GM19463 (cell line): Measurements from ENCODE around the gene GATAD2B.
A peak's percentile ranks its signal among the peaks of the same experiment; 100 is the strongest.
"Not testable (repeated sequence)": the region's sequence is repeated elsewhere in the genome, so short reads cannot be mapped to it uniquely, and the experiment has no call there.

ENCODE experiments used
- ATAC-seq: cut with Tn5 transposase; IDR thresholded peaks from one replicate; pipeline ENCODE4 v1.9.1; 2021; ENCODE audit warnings: mild to moderate bottlenecking, moderate library complexity; ENCODE audit not compliant: unreplicated experiment

The GATAD2B gene

DNA sequence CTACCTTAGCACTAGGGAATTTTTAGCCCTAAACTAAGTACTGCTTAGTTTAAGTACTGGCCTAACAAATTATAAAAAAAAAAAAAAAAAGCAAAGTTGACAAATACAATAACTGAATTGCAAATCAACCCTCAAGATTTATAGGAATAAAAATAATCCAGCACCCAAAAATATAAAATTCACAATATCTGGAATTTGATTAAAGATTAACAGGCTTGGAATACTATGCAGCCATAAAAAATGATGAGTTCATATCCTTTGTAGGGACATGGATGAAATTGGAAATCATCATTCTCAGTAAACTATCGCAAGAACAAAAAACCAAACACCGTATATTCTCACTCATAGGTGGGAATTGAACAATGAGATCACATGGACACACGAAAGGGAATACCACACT lies 78.4 kb downstream of the GATAD2B start:
- not testable (repeated sequence) for ATAC-seq

DNA sequence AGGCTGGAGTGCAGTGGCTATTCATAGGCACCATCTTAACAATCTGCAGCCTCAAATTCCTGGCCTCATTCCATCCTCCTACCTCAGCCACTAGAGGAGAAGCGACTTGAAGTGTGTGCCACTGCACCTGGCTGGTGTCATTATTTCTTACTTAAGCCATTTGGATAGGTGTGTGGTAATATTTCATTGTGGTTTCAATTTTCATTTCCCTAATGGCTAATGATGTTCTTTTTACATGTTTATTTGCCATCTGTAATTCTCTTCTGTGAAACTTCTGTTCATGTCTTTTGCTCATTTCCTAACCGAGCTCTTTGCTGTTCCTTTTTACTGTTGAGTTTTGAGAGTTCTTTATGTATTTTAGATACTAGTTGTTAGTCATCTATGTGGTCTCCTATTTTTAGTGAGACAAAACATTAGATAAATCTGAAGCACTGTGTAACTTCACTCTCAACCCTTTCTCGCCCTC lies 80.7 kb downstream of the GATAD2B start:
- peak; percentile 67 for ATAC-seq

DNA sequence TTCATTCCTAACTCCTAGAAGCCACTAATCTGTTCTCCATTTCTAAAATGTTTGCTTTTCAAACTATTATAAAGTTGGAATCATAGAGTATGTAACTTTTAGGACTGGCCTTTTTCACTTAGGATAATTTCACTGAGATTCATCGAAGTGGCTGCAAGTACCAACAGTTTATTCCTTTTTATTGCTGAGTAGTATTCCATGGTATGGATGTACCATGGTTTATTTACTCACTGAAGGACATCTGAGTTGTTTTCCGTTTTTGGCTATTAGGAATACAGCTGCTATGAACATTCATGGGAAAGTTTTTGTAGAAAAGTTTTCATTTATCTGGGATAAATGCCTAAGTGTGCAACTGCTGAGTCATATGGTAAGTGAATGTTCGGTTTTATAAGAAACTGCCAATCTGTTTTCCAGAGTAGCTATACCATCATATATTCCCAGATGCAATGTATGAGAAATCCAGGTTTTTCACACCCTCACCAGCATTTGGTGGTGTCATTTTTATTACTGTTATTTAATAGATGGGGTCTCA lies 81.2 kb downstream of the GATAD2B start:
- ATAC-seq = no peak

DNA sequence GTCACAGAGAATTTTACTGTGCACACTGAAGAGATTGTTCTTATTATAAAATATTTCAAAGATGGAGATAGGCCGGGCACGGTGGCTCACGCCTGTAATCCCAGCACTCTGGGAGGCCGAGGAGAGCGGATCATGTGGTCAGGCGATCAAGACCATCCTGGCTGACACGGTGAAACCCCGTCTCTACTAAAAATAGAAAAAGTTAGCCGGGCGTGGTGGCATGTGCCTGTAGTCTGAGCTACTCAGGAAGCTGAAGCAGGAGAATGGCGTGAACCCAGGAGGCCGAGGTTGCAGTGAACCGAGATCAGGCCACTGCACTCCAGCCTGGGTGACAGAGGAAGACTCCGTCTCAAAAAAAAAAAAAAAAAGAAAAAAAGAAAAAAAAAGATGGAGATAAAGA lies 82.0 kb downstream of the GATAD2B start:
- not testable (repeated sequence) for ATAC-seq

DNA sequence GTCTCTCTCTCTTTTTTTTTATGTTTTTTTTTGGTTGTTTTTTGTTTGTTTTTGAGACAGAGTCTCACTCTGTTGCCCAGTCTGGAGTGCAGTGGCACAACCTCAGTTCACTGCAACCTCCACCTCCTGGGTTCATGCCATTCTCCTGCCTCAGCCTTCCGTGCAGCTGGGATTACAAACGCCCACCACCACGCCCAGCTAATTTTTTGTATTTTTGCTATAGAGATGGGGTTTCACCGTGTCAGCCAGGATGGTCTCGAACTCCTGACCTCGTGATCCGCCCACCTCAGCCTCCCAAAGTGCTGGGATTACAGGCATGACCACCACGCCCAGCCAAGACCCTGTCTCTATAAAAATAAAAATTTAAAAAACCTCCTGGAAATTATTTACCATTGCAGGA lies 88.8 kb downstream of the GATAD2B start:
- not testable (repeated sequence) for ATAC-seq

DNA sequence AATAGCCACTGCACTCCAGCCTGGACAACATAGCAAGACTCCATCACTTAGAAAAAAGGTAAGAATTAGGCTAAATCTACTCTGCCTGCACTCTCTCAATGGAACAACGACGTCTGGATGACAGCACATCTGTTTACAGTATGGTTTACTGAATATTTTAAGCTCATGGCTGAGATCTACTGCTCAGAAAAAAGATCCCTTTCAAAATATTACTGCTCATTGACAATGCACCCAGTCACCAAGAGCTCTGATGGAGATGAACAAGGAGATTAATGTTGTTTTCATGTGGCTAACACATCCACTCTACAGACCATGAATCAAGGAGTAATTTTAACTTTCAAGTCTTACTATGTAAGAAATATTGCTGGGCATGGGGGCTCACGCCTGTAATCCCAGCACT lies 89.6 kb downstream of the GATAD2B start:
- ATAC-seq = no peak

DNA sequence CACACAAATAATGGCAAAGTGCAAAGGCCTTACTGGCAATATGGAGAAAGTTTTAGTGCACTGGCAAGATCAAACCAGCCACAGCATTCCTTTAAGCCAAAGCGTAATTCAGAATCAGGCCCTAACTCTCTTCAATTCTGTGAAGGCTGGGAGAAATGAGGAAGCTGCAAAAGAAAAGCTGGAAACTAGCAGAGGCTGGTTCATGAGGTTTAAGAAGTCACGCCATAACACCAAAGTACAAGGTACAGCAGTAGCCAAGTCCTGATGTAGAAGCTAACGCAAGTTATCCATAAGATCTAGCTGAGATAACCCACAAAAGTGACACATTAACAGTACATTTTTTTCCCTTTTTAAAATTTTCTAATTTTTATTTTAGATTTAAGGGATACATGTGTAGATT lies 90.5 kb downstream of the GATAD2B start:
- ATAC-seq = no peak

DNA sequence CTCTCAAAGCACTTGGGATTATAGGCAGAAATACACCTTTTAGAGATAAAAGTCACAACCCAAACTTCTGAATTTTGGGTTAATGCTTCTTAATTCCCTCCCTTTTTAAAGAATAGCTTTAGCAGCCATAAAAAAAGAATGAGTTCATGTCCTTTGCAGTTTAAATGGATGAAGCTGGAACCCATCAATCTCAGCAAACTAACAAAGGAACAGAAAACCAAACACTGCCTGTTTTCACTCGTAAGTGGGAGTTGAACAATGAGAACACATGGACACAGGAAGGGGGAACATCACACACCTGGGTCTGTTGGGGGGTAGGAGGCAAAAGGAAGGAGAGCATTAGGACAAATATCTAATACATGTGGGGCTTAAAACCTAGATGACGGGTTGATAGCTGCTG lies 91.7 kb downstream of the GATAD2B start:
- no peak for ATAC-seq

DNA sequence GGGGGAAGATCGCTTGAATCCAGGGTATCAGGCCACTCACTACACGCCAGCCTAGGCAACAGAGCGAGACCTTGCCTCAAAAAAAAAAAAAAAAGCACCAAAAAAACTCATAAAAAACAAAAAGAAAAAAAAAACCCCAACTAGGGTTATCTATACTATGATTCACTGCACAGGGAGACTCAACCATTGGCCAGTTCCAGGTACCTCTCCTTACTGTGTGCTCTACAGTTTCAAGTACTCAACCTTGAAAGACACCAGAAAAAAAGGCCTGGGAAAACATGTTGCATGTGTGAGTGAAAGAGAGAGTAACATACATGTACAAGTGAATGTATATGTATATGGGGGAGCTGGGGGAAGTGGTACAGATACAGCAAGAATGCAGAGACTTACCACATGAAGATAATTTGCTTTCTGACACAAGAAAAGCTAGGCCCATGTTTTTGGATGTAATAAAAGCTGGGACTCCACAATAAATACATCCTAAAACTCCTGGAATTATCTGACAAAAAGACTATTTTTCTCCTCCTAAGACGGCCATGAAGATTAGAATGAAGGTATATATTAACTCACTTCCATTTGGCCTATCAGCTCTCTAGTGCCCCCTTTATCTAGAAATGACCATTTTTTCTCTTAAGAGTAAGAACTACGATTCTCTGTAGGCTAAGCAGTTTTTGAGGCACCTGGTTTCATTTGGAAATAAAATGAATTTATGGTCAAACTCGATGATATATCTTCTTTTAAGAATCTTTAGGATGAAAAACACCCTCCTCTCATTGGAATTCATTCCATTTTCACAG lies 95.4 kb downstream of the GATAD2B start:
- no peak for ATAC-seq

DNA sequence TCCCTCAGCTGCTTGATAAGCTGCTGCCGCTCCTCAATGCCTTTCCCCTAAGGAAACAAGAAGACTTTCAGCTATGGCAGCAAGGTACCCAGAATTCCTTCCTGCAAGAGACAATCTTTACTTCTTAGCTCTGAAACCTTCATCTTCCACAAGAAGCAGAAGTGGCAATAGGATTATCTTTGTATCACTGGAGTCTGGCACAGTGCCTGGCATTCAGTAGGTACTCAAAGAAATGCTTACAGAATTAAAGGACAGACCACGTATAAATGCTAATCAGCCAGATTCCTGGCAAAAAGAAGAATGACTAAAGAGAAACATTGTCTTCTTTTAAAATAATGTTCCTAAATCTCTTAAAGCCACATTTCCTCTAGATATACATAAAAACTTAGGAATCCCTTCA lies 103.9 kb downstream of the GATAD2B start:
- no peak for ATAC-seq

DNA sequence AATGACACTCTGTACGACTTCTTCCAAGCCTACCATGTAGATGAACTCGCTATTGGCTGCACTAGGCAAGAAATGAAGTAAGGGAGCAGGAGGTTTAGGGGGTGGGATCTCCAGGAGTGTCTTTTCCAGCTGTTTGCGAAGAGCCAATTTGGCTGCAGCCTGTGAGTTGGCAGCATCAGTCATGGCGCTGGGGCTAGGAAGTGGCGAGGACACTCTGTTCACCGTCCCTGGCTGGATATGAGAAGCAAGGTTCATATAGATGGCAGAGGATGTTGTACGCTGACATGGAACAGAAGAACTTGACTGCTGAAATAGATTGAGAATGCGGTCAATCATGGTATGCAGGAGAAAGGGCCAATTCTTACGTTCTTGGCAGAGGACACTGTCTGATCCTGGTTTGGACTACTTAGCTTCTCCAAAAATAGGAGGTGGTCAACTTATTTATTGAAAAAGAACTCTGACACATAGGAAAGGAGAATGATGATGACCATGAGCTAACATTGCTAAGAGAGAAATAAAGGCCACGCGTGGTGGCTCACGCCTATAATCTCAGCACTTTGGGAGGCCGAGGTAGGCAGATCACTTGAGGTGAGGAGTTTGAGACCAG lies 106.4 kb downstream of the GATAD2B start:
- ATAC-seq = no peak

DNA sequence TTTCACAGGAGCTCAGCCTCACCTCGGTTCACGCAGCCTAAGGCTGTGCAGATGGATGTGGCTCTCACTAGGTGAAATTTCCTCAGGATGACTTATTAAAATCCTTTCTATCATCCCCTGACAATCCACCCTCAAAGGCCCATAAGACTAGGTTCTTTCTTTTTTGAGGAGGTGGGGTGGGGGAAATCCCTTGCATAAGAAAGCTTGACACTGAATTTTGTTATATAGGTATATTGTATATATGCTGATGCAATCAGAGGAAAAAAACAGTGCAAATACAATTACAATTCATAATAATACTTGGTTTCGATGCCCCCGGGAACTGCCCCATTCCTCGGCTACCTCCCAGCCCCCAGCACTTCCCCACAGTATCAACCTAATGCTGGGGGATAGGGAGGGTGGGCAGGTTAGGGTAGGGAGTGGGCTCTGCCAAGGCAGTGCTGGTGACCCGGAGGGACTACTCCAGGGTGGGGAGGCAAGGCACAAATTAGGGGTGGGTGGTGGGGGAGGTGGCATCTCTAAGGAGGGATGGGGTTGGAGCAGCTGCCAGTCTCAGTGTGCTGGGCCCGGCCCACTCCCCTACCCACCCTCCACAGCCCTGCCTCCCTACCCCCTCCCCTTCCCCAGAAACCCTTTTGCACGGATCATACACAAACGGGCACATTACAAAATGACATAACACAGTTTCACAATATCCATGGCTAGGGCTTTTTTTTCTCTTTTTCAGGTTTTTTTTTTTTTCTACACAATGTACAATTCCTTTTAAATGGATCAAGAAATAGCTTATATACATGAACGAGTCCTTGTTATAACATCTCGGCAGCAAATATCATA lies 116.7 kb downstream of the GATAD2B start:
- ATAC-seq = no peak

DNA sequence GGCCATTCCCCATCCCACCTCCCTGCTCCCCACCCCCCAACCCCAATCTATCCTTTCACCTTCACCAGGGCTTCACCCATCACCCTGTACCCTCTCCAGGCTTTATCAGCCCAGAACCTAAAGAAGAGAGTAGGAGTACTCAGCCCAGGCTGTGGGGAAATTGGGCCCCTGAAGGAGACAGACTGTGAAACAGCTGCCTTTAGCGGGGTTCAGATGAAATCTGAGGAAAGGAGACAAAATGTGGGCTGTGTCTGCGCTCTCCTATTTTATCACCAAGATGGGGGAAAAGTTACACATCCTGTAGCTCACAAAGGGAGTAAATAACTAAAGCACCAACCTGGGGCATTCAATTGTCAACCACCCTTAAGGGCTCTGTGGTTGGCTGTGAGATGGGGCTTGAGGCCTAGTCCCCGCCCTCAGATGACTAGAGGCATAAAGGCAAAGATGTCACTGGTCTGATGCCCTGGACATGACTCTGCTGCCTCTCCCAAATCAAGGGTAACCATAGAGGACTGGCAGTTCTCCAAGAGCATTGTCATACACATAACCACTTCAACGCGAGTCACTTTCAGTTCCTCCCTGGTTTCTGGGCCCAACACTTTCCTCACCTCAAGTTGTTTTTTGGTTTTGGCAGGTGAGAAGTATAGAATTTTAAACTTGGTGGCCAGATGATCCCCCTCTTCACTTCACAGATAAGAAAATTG lies 117.6 kb downstream of the GATAD2B start:
- ATAC-seq = peak; percentile 94

DNA sequence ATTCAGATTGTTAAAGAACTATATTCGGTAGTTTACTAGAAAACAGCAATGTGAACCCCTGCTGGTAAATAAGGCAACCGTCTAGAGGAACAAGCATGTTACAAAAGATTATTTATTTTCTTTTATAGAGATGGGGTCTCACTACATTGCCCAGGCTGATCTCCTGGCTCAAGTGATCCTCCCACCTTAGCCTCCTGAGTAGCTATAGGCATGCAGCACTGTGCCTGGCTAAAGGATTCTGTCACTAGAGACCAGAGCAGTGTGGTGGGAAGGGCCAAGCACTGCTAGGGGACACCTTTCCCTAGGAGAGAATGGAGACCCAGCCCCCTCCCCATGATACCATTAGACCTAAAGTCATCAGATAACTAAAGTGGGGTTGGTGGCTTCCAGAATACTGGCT lies 118.7 kb downstream of the GATAD2B start:
- ATAC-seq = no peak

DNA sequence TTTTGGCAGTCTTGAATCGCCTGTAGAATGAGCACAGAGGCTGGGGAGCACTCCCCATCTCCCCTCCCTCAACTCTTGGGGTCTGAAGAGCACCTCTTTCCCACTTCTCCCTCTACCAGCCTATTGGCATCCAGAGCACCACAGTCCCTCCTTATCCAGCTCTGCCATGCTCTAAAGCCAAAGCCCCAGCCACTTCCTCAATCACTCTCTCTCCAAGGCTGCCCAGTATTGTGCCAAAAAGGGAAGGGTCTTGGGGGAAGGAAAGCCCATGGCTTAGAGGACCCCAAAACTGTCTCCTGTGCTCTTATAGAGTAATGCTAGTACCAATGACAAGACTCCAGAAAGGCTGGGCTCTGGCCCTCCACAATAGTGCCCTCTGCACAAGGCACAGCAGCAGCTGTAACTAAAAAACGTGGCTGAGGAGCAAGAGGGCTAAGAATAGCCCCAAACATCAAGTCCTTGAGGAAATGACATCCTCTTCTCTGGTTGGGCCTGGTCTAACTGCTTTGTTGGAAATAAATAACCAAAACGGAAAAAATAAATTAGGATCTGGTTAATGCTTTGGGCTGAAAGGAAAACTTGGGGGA lies 119.2 kb downstream of the GATAD2B start:
- ATAC-seq = no peak

DNA sequence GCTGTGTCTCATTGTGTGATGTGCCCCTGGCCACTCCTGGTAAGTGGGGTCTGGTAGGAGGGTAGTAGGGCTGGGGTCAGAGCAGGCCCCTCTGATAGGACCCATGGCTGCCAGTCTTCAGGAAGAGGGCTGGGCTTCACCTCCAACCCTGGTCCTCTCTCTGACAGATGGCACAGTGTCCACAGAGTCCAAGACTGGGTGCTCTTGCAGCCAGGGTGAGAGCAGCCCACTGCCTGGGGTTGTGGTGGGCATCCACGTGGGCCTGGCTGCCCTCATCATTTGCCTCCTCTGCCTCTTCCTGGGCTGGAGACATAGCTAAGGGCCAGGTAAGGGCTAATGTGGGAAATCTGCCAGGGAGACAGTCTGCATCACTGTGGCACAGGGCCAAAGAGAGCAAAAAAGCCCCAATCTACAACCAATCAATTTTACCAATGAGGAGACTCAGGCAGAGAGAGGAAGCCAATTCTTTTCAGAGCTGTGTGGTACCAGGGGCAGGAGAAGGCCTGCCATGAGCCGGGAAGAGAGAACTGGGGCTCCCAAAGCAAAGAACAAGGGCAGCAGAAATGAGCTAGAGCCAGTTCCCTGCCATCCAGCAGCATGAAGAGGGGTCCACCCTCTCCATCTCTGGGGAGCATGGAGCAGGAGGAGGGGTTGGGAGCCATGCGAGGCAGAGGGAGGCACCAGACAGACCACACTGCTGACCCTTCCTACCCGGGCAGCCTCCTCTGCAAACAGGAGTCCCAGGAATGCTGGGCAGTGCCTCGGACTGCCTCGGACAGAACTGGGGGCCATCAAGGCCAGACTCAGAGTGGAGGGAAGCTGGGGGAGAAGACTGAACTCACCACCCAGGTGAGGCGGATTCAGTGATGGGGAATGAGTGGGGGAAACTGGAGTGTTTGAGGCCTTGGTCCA lies 120.7 kb downstream of the GATAD2B start:
- ATAC-seq = no peak

DNA sequence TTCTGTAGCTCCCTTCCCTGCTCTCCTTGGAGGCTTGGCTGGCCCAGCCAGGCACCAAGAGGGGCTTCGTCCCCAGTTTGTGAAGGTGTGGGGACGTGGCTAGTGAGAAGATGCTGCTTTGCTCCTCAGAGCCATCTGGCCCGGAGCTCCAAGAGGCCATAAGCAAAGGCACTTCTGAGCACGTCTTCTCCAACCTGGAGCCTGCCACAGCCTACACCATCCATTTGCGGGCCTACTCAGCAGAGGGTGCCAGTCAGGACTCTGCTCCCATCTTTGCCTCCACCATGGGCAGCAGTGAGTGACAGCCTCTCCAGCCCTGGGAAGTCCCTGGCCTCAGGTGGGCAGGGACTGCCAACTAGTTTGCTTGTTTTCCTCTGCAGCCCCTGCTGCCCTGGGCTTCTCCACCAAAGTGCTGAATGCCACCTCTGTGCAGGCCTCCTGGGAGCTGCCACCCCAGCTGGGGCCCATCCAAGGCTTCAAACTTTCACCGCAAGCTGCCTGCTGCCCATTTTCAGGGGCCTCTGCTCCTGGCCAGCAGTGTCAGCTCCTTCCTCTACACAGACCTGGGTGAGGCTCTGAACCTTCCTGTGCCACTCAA lies 121.6 kb downstream of the GATAD2B start:
- no peak for ATAC-seq

DNA sequence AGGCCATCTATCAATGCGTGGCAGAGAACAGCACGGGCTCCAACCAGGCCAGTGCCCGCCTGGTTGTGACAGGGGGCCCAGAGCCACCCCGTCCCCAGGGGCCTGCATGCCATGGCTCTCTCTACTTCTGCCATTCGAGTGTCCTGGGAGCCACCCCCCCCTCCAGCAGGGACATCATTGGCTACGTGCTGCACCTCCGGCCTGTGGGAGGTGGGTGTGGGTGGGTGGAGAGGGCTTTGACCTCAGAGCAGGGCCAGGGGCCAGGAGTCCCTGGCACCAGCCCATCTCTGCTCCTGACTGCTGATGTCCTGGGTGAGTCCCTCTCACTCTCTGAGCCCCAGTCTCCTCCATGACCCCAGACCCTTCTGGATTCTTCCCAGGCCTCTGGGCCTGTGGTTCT lies 122.3 kb downstream of the GATAD2B start:
- no peak for ATAC-seq
